GM13977 (cell line): Measurements from ENCODE around the gene MED4.

Experiments used
- DNase-seq: peaks from one replicate; pipeline ENCODE4 v3.0.0; 2012; ENCODE audit warnings: low spot score
- CTCF ChIP-seq: IDR thresholded peaks from 2 replicates; pipeline ENCODE4 v1.5.1; 2012; ENCODE audit warnings: mild to moderate bottlenecking, control low read depth; ENCODE audit not compliant: insufficient read depth; ENCODE audit errors: extremely low read depth, missing control alignments
- in situ Hi-C: fragments of 300-500 bp; cut with MboI; formaldehyde crosslinking; loops from one replicate; pipeline ENCODE4 v1.12.0; 2022; ENCODE audit warnings: low sequenced_read_pairs, low pct_unique_long_range_greater_than_20kb, mixed read lengths, inconsistent platforms; ENCODE audit not compliant: unreplicated experiment

MED4 gene

GRCh38 chr13:48116808-48117207 lies 21.9 kb upstream of the MED4 start:
- TF ChIP-seq CTCF, result no peak
- DNase-seq, result no peak
- in situ Hi-C loops, result no loop called here

- TF ChIP-seq CTCF, result no peak
- no peak for DNase-seq
- in situ Hi-C loops, result no loop called here
Measured at GRCh38 chr13:48113756-48114130, 18.8 kb upstream of the MED4 start.

- in situ Hi-C loops, result no loop called here
- DNase-seq, result no peak
- TF ChIP-seq CTCF, result no peak
Measured at GRCh38 chr13:48112896-48113755, 18.2 kb upstream of the MED4 start.

- TF ChIP-seq CTCF, result no peak
- in situ Hi-C loops, result no loop called here
Measured at GRCh38 chr13:48110931-48111721, 16.2 kb upstream of the MED4 start.

GRCh38 chr13:48110132-48110868 lies 15.4 kb upstream of the MED4 start:
- TF ChIP-seq CTCF, result no peak
- no peak for DNase-seq
- in situ Hi-C loops, result no loop called here

More at GRCh38 chr13:48110931-48111721, 16.2 kb upstream of the MED4 start:
- DNase-seq, result no peak

GRCh38 chr13:48108106-48108505 lies 13.2 kb upstream of the MED4 start:
- no peak for DNase-seq
- in situ Hi-C loops, result no loop called here
- no peak for TF ChIP-seq CTCF
